Measurements from ENCODE around the gene THEMIS2.

GRCh38 chr1:27831568-27832410, 40.6 kb upstream of the THEMIS2 start:
- no peak for TF ChIP-seq EP300 (IDR thresholded peaks at IDR 0.05)
- TF ChIP-seq CTCF (IDR thresholded peaks at IDR 0.05), result no peak

Data from stomach (tissue), 4 donors.